RWPE2 (cell line): ENCODE results near the gene HES1.

ENCODE experiments used
- ATAC-seq: fragments of 200-7000 bp; cut with Tn5 transposase; 3 replicates; pipeline ENCODE4 v1.9.1; 2021; ENCODE audit warnings: low read depth
- DNase-seq: peaks from one replicate; pipeline ENCODE4 v3.0.0-alpha.2; 2020; ENCODE audit warnings: low spot score
- H3K27ac ChIP-seq: fragments of 450-650 bp; 2 replicates; pipeline ENCODE4 v1.5.1; 2017; ENCODE audit warnings: mild to moderate bottlenecking; ENCODE audit not compliant: poor library complexity, severe bottlenecking
- H3K27me3 ChIP-seq: fragments of 250-450 bp; sonication (Bioruptor Pico); 2 replicates; pipeline ENCODE4 v1.5.1; 2021; ENCODE audit warnings: mild to moderate bottlenecking, moderate library complexity; ENCODE audit not compliant: insufficient read depth, poor library complexity, severe bottlenecking
- H3K36me3 ChIP-seq: fragments of 250-450 bp; sonication (Bioruptor Pico); 2 replicates; pipeline ENCODE4 v1.5.1; 2020; ENCODE audit warnings: low read depth, mild to moderate bottlenecking, moderate library complexity
- H3K4me1 ChIP-seq: fragments of 250-450 bp; sonication (Bioruptor Pico); 2 replicates; pipeline ENCODE4 v1.5.1; 2021; ENCODE audit warnings: mild to moderate bottlenecking, moderate library complexity; ENCODE audit not compliant: insufficient read depth, poor library complexity, severe bottlenecking
- H3K4me3 ChIP-seq: fragments of 250-450 bp; sonication (Bioruptor Pico); 2 replicates; pipeline ENCODE4 v1.5.1; 2021; ENCODE audit warnings: mild to moderate bottlenecking, moderate library complexity; ENCODE audit not compliant: severe bottlenecking
- H3K9me3 ChIP-seq: fragments of 250-450 bp; sonication (Bioruptor Pico); 2 replicates; pipeline ENCODE4 v1.5.1; 2021; ENCODE audit warnings: mild to moderate bottlenecking, moderate library complexity; ENCODE audit not compliant: severe bottlenecking
- CTCF ChIP-seq: fragments of 450-650 bp; IDR thresholded peaks from one replicate; pipeline ENCODE4 v1.5.1; 2017; ENCODE audit warnings: mild to moderate bottlenecking, moderate library complexity; ENCODE audit not compliant: poor library complexity, severe bottlenecking

Gene HES1

GRCh38 chr3:194119831-194120590, 15.9 kb upstream of the HES1 start:
- no peak for DNase-seq

GRCh38 chr3:194120789-194121770, 14.9 kb upstream of the HES1 start:
- Histone ChIP-seq H3K9me3 (no peaks in the 10 kb centered on the region), H3K27me3 (no peaks in the 10 kb centered on the region), H3K36me3 (no peaks in the 10 kb centered on the region), H3K4me1 (peaks cover 12% of the 10 kb centered on the region), H3K4me3 (no peak overlapping the region), H3K27ac (no peak overlapping the region)
- ATAC-seq (no peak), DNase-seq (no peak)
- no peak for TF ChIP-seq CTCF

More at GRCh38 chr3:194119831-194120590, 15.9 kb upstream of the HES1 start:
- no peak overlapping the region for H3K27ac ChIP-seq
- no peaks in the 10 kb centered on the region for H3K27me3 ChIP-seq
- H3K4me3 ChIP-seq = no peak overlapping the region
- no peaks in the 10 kb centered on the region for H3K36me3 ChIP-seq
- TF ChIP-seq CTCF = no peak
- no peaks in the 10 kb centered on the region for H3K9me3 ChIP-seq
- peaks cover 12% of the 10 kb centered on the region for H3K4me1 ChIP-seq
- ATAC-seq = no peak

GRCh38 chr3:194121891-194122631, 13.9 kb upstream of the HES1 start:
- ATAC-seq = peak; percentile 99

GRCh38 chr3:194123726-194124125, 12.2 kb upstream of the HES1 start:
- no peak overlapping the region for H3K27ac ChIP-seq
- no peak for TF ChIP-seq CTCF
- ATAC-seq (no peak), DNase-seq (no peak)
- no peaks in the 10 kb centered on the region for H3K27me3 ChIP-seq
- no peak overlapping the region for H3K4me3 ChIP-seq
- no peaks in the 10 kb centered on the region for H3K9me3 ChIP-seq
- H3K36me3 ChIP-seq = no peaks in the 10 kb centered on the region
- H3K4me1 ChIP-seq = peaks cover 12% of the 10 kb centered on the region

More at GRCh38 chr3:194121891-194122631, 13.9 kb upstream of the HES1 start:
- Histone ChIP-seq H3K36me3 (no peaks in the 10 kb centered on the region), H3K4me3 (no peak overlapping the region), H3K9me3 (no peaks in the 10 kb centered on the region), H3K27ac (no peak overlapping the region), H3K27me3 (no peaks in the 10 kb centered on the region), H3K4me1 (peaks cover 12% of the 10 kb centered on the region)
- DNase-seq = no peak
- no peak for TF ChIP-seq CTCF
